ENCODE results near the gene BEAN1. TPM values are rescaled to one million over a fixed set of nuclear protein-coding genes. Genes with fewer than 3 reads are reported as not detected.
A peak's percentile ranks its signal among the peaks of the same experiment; 100 is the strongest.
"Not testable (repeated sequence)": the region's sequence is repeated elsewhere in the genome, so short reads cannot be mapped to it uniquely, and the experiment has no call there.

BEAN1 gene
- total and polyA plus RNA-seq, 10 donors, result 0.21 to 0.68 (median 0.42) TPM; not detected in 3

DNA sequence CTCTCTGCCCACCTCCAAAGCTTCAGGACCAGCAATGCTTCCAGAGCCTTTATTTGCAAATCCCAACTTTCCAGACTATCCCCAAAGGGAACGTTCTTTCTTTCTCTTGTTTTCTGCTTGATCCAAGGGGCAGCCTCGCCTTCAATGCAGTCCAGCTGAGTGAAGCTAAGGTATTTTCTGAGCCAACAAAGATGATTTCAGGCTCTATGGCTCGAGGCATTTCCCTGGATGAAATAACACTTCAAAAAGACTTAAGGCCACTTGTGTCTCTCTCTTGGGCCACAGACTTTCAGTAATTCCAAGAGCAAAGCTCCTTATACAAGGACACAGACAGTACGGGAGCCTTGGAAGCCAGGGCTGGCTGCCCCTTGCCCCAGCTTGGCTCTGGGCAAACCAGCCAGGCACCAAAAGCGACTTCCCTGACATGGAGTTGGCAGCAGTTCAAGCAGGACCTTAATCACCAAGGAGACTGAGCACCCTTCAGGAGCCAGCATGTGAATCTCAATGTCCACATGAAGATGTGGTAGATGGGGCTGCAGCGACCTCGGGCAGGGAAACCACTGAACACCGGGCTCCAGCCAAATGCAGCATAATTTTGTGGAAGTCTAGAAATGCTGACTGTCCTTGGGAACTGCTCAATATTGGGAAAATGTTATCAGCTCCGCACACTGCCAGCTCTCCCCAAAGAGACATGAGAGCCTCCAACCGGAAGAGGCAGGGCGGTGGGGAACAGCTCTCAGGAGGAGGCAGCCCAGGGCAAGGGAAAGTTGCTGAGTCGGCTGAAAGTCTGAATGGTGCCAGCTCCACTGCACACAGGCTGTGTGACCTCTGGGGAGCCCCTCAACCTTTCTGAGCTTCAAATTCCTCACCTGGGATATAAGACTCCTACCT, 83.9 kb downstream of the BEAN1 start:
- 62 to 81% (median 70%) methylated on average over 11 to 12 of the region's 12 CpGs for WGBS, 5 donors
- peak overlapping the region; percentile 35 to 86 (median 68) for H3K27ac ChIP-seq
- H3K9me3 ChIP-seq, result no peaks in the 10 kb centered on the region
- H3K4me1 ChIP-seq, result peaks cover 27 to 70% (median 44%) of the 10 kb centered on the region in 6 donors
- no peaks in the 10 kb centered on the region for H3K27me3 ChIP-seq (replicated peaks in 1 of 7)
- TF ChIP-seq POLR2A (IDR thresholded peaks at IDR 0.05), result no peak
- TF ChIP-seq POLR2AphosphoS5 (IDR thresholded peaks at IDR 0.05), result peak; percentile 21 to 79 (median 76)
- intact Hi-C loops (cut with DNase I; ENCODE audit: low total_unique reads), result no loop called here
- DNase-seq, result no peak
- peaks cover 0 to 54% (median 0%) of the 10 kb centered on the region in 6 donors for H3K36me3 ChIP-seq
- no peak overlapping the region for H3K4me3 ChIP-seq

DNA sequence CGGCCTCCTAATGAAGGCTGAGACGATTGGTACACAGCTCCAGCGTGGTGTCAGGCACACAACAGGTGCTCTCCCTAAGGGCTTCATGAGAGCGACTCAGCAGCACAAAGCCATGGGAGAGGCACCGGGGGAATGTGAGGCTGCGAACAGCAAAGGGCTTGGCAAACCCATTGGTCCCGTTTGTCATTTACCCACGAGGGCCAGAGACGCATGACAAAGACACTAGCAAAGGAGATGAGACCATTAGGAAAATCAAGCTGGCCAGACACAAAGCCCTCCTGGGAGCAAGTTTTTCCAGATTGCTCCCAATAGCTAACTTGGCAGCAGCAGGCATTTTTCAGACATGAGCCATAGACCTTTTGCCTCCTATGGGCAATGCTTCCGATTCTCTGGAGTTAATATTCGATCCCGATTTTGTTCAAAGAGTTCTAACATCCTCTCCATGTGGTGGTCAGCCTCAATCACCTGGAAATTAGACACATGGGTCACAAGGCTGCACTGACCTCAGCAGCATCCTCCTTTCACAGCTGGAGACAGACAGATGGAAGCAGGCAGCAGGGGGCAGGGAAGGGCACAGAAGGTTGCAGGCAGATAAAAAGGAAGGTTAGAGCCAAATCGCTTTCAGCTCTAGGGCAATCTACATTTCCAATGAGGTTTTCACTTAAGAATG, 84.6 kb downstream of the BEAN1 start:
- intact Hi-C loops (cut with DNase I; ENCODE audit: low total_unique reads), result no loop called here
- no peaks in the 10 kb centered on the region for H3K27me3 ChIP-seq (replicated peaks in 1 of 7)
- no peak for DNase-seq
- peaks cover 34 to 78% (median 52%) of the 10 kb centered on the region in 6 donors for H3K4me1 ChIP-seq
- H3K36me3 ChIP-seq, result peaks cover 0 to 54% (median 0%) of the 10 kb centered on the region in 6 donors
- H3K27ac ChIP-seq, result peak overlapping the region; percentile 35 to 86 (median 68)
- H3K9me3 ChIP-seq, result no peaks in the 10 kb centered on the region
- 63 to 80% (median 72%) methylated on average over 13 of the region's 13 CpGs for WGBS, 5 donors
- TF ChIP-seq, protein P1, sequence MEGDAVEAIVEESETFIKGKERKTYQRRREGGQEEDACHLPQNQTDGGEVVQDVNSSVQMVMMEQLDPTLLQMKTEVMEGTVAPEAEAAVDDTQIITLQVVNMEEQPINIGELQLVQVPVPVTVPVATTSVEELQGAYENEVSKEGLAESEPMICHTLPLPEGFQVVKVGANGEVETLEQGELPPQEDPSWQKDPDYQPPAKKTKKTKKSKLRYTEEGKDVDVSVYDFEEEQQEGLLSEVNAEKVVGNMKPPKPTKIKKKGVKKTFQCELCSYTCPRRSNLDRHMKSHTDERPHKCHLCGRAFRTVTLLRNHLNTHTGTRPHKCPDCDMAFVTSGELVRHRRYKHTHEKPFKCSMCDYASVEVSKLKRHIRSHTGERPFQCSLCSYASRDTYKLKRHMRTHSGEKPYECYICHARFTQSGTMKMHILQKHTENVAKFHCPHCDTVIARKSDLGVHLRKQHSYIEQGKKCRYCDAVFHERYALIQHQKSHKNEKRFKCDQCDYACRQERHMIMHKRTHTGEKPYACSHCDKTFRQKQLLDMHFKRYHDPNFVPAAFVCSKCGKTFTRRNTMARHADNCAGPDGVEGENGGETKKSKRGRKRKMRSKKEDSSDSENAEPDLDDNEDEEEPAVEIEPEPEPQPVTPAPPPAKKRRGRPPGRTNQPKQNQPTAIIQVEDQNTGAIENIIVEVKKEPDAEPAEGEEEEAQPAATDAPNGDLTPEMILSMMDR (IDR thresholded peaks at IDR 0.05 in 8 of 11, conservative IDR thresholded peaks at IDR 0.05 in 3 of 11), result peak in 6 of 11 experiments; percentile 17 to 39 (median 26)
- TF ChIP-seq POLR2AphosphoS5 (IDR thresholded peaks at IDR 0.05) (peak in 1 of 3 donors; percentile 30), POLR2A (IDR thresholded peaks at IDR 0.05) (no peak)
- no peak overlapping the region for H3K4me3 ChIP-seq

DNA sequence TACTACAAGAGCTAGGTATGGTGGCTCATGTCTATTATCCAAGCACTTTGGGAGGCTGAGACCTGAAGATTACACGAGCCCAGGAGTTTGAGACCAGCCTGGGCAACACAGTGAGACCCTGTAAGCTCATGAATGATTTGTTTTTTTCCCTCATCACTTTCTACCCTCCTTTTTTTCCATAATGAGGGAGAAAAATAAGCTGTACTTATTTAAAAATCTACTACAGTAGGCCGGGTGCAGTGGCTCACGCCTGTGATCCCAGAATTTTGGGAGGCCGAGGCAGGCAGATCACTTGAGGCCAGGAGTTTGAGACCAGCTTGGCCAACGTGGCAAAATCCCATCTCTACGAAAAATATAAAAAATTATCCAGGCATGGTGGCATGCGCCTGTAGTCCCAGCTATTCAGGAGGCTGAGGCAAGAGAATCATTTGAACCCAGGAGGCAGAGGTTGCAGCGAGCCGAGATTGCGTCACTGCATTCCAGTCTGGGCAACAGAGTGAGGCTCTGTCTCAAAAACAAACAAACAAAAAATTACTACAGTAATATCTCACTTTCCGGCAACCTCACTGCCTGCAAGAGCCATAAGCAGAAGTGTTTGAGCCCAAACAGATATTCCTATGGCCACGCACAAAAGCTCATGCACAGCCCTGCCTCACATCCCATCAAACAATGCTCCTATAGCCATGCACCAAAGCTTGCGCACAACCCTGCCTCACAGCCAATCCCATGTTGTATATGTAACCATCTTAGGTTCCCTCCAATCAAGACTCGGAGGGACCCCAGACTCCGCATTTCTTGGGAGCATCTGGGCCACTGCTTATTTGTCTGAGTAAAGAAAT, 85.4 kb downstream of the BEAN1 start:
- H3K27ac ChIP-seq, result peak overlapping the region in 7 of 8 donors; percentile 35 to 86 (median 69)
- no peaks in the 10 kb centered on the region for H3K9me3 ChIP-seq
- intact Hi-C loops (cut with DNase I; ENCODE audit: low total_unique reads), result no loop called here
- DNase-seq, result no peak
- H3K4me1 ChIP-seq, result peaks cover 39 to 86% (median 59%) of the 10 kb centered on the region in 6 donors
- no peaks in the 10 kb centered on the region for H3K27me3 ChIP-seq (replicated peaks in 1 of 7)
- H3K36me3 ChIP-seq, result peaks cover 0 to 48% (median 0%) of the 10 kb centered on the region in 6 donors
- TF ChIP-seq POLR2A (IDR thresholded peaks at IDR 0.05) (no peak), POLR2AphosphoS5 (IDR thresholded peaks at IDR 0.05) (no peak)
- TF ChIP-seq, protein P1 (IDR thresholded peaks at IDR 0.05 in 8 of 11, conservative IDR thresholded peaks at IDR 0.05 in 3 of 11), result no peak
- 86 to 94% (median 91%) methylated on average over 15 of the region's 15 CpGs for WGBS, 5 donors
- no peak overlapping the region for H3K4me3 ChIP-seq

DNA sequence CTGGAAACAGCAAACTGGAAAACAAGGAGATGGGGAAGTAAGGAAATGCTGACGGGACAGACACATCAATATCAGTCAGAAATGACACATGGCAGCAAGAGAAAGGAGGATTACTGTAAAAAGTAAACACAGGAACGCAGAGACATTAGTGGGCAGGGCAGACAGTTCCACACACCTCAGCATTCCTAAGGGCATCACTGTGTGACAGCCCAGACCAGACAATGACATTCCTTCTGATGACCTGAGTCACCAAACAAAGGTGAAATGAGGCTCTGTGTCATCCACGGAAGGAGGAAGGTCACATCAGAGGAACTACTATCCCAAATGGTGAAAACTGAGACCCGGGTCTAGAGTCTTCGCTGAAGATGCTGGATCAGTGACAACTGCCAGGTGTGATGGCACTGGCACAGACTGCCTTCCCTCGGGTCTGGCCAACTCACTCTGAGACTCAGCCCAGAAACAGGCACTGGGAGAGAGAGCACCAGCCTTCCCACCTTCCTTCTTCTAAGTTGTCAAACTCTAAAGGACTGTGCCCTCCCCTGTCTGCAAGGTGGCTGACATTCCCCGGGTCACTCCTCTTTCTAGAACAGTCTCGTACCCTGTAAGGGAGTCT, 86.1 kb downstream of the BEAN1 start:
- TF ChIP-seq POLR2AphosphoS5 (IDR thresholded peaks at IDR 0.05) (no peak), POLR2A (IDR thresholded peaks at IDR 0.05) (no peak)
- TF ChIP-seq, protein P1 (IDR thresholded peaks at IDR 0.05 in 8 of 11, conservative IDR thresholded peaks at IDR 0.05 in 3 of 11), result no peak
- H3K36me3 ChIP-seq, result peaks cover 0 to 40% (median 0%) of the 10 kb centered on the region in 6 donors
- H3K27ac ChIP-seq, result peak overlapping the region in 4 of 8 donors; percentile 66 to 86 (median 80)
- intact Hi-C loops (cut with DNase I; ENCODE audit: low total_unique reads), result no loop called here
- no peak for DNase-seq
- 76 to 90% (median 84%) methylated on average over 7 to 8 of the region's 8 CpGs for WGBS, 5 donors
- H3K4me1 ChIP-seq, result peaks cover 46 to 93% (median 67%) of the 10 kb centered on the region in 6 donors
- no peak overlapping the region for H3K4me3 ChIP-seq
- H3K9me3 ChIP-seq, result no peaks in the 10 kb centered on the region
- H3K27me3 ChIP-seq (replicated peaks in 1 of 7), result no peaks in the 10 kb centered on the region

DNA sequence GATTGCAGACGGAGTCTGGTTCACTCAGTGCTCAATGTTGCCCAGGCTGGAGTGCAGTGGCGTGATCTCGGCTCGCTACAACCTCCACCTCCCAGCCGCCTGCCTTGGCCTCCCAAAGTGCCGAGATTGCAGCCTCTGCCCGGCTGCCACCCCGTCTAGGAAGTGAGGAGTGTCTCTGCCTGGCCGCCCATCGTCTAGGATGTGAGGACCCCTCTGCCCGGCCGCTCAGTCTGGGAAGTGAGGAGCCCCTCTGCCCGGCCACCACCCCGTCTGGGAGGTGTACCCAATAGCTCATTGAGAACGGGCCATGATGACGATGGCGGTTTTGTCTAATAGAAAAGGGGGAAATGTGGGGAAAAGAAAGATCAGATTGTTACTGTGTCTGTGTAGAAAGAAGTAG, 87.3 kb downstream of the BEAN1 start:
- H3K36me3 ChIP-seq, result peaks cover 0 to 30% (median 0%) of the 10 kb centered on the region in 6 donors
- H3K4me3 ChIP-seq; intact Hi-C loops (cut with DNase I; ENCODE audit: low total_unique reads); H3K27me3 ChIP-seq (replicated peaks in 1 of 7); DNase-seq; H3K9me3 ChIP-seq: not testable (repeated sequence)
- peak overlapping the region in 1 of 8 donors; percentile 99 for H3K27ac ChIP-seq
- H3K4me1 ChIP-seq, result peaks cover 55 to 98% (median 78%) of the 10 kb centered on the region in 6 donors
- WGBS, 5 donors, result 94 to 98% (median 97%) methylated on average over 4 to 12 of the region's 17 CpGs

DNA sequence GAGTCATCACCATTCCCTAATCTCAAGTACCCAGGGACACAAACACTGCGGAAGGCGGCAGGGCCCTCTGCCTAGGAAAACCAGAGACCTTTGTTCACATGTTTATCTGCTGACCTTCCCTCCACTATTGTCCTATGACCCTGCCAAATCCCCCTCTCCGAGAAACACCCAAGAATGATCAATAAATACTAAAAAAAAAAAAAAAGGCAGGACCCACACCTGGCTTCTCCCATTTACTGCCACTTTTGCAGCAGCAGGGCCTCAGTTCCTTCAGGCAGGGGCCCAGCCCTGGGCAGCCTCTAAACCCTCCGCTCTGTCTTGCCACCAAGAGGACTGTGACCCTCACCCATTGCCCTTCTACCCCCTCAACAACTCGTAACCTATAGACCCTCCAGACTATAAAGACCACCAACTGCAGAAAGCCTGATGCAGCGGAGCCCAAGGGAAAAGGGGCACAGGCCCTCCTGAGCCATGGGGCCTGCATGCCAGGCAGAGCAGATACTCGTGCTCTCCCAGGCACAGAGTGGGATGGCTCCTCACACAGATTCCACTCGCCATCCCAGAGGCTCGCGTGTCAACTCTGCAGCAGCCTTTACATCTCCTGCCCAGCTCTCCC, 88.0 kb downstream of the BEAN1 start:
- H3K27me3 ChIP-seq (replicated peaks in 1 of 7); intact Hi-C loops (cut with DNase I; ENCODE audit: low total_unique reads); DNase-seq; H3K9me3 ChIP-seq: not testable (repeated sequence)
- Histone ChIP-seq H3K4me3 (peak overlapping the region in 1 of 8 donors; percentile 64), H3K4me1 (peaks cover 62 to 98% (median 83%) of the 10 kb centered on the region in 6 donors), H3K36me3 (peaks cover 0 to 26% (median 0%) of the 10 kb centered on the region in 6 donors), H3K27ac (peak overlapping the region; percentile 67 to 99 (median 96))
- 84 to 94% (median 90%) methylated on average over 9 to 10 of the region's 10 CpGs for WGBS, 5 donors

Data from spleen (tissue), 11 donors.